Mesendoderm (in vitro differentiated cells): ENCODE data around the gene GCNA.
"Not testable (repeated sequence)": the region's sequence is repeated elsewhere in the genome, so short reads cannot be mapped to it uniquely, and the experiment has no call there.

ENCODE experiments used
- DNase-seq: peaks from one replicate; pipeline ENCODE4 v3.0.0; 2013
- H2AK5ac ChIP-seq: 2 replicates; pipeline ENCODE4 v1.6.1; 2013; ENCODE audit warnings: low read length, inconsistent platforms
- H2BK120ac ChIP-seq: 2 replicates; pipeline ENCODE4 v1.6.1; 2013; ENCODE audit warnings: low read depth, mild to moderate bottlenecking, low read length, moderate library complexity, mixed read lengths
- H2BK15ac ChIP-seq: replicated peaks from 2 replicates; pipeline ENCODE4 v1.6.1; 2013; ENCODE audit warnings: low read depth, mild to moderate bottlenecking, moderate library complexity
- H2BK5ac ChIP-seq: 2 replicates; pipeline ENCODE4 v1.6.1; 2013; ENCODE audit warnings: low read length, inconsistent platforms
- H3K18ac ChIP-seq: 2 replicates; pipeline ENCODE4 v1.6.1; 2013; ENCODE audit warnings: mild to moderate bottlenecking, low read length, mixed read lengths
- H3K23ac ChIP-seq: one replicate; pipeline ENCODE4 v1.6.1; 2013; ENCODE audit warnings: low read length
- H3K27ac ChIP-seq: 2 replicates; pipeline ENCODE4 v1.5.1; 2013; ENCODE audit warnings: low read depth, mild to moderate bottlenecking, inconsistent platforms, low read length, moderate library complexity
- H3K27me3 ChIP-seq: 2 replicates; pipeline ENCODE4 v1.6.1; 2013; ENCODE audit warnings: low read length, control low read depth, mild to moderate bottlenecking, inconsistent platforms; ENCODE audit not compliant: insufficient read depth, poor library complexity
- H3K36me3 ChIP-seq: 2 replicates; pipeline ENCODE4 v1.6.1; 2013; ENCODE audit warnings: low read length, inconsistent platforms; ENCODE audit not compliant: control insufficient read depth, insufficient read depth
- H3K4ac ChIP-seq: one replicate; pipeline ENCODE4 v1.6.1; 2013; ENCODE audit warnings: low read depth, mild to moderate bottlenecking, low read length, moderate library complexity
- H3K4me1 ChIP-seq: 2 replicates; pipeline ENCODE4 v1.6.1; 2013; ENCODE audit warnings: low read depth, low read length, inconsistent platforms; ENCODE audit not compliant: control insufficient read depth
- H3K4me2 ChIP-seq: 2 replicates; pipeline ENCODE4 v1.6.1; 2013; ENCODE audit warnings: low read length
- H3K4me3 ChIP-seq: 2 replicates; pipeline ENCODE4 v1.5.1; 2013; ENCODE audit warnings: mild to moderate bottlenecking, low read length
- H3K56ac ChIP-seq: one replicate; pipeline ENCODE4 v1.6.1; 2013; ENCODE audit warnings: low read length
- H3K79me1 ChIP-seq: 2 replicates; pipeline ENCODE4 v1.6.1; 2013; ENCODE audit warnings: low read length, inconsistent platforms
- H3K79me2 ChIP-seq: 2 replicates; pipeline ENCODE4 v1.6.1; 2013; ENCODE audit warnings: mild to moderate bottlenecking, low read length; ENCODE audit not compliant: control insufficient read depth, insufficient read depth
- H3K9ac ChIP-seq: 2 replicates; pipeline ENCODE4 v1.6.1; 2013; ENCODE audit warnings: low read length, inconsistent platforms
- H4K5ac ChIP-seq: one replicate; pipeline ENCODE4 v1.6.1; 2013; ENCODE audit warnings: low read length
- H4K8ac ChIP-seq: one replicate; pipeline ENCODE4 v1.6.1; 2013; ENCODE audit warnings: low read depth, mild to moderate bottlenecking, control low read depth, low read length, moderate library complexity
- whole genome bisulfite sequencing: extraction: QIAGEN DNeasy Blood & Tissue Kit; methylation state at CpG from one replicate; pipeline ENCODE4 v1.1.7; 2013; ENCODE audit warnings: low lambda C conversion rate, missing lambda C conversion rate; ENCODE audit not compliant: insufficient coverage; ENCODE audit errors: extremely low coverage; 5-methylcytosine and 5-hydroxymethylcytosine counted together

Gene GCNA

DNA sequence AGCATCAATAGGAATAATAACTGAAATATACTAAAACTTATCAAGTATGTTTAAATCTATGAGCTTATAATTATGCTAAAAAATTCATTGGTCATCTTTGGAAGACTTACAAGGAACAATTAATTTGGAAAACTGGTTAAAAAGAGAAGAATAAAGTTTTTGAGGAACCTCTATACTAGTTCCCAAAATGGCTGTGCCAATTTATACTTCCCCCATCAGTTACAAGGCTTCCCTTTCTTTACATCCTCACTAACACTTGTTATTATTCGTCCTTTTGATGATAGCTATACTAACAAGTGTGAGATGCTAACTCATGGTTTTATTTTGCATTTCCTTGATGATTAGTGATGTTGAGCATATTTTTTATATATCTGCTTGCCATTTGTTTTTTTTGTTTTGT is 28.3 kb upstream of the GCNA start:
- H3K4me3 ChIP-seq = no peak overlapping the region
- no peak overlapping the region for H2BK120ac ChIP-seq
- no peak overlapping the region for H2BK15ac ChIP-seq
- H2AK5ac ChIP-seq = no peak overlapping the region
- WGBS = no CpG with 5 or more reads among the region's 1 CpG
- H3K23ac ChIP-seq = no peak overlapping the region
- peaks cover 2% of the 10 kb centered on the region for H3K36me3 ChIP-seq
- no peaks in the 10 kb centered on the region for H3K4me1 ChIP-seq
- no peak overlapping the region for H3K56ac ChIP-seq
- no peak overlapping the region for H3K18ac ChIP-seq
- H3K79me1 ChIP-seq = no peaks in the 10 kb centered on the region
- peaks cover 27% of the 10 kb centered on the region for H3K79me2 ChIP-seq
- no peak overlapping the region for H3K27ac ChIP-seq
- no peaks in the 10 kb centered on the region for H3K27me3 ChIP-seq
- no peak overlapping the region for H4K5ac ChIP-seq
- no peak for DNase-seq
- no peak overlapping the region for H3K9ac ChIP-seq
- H3K4ac ChIP-seq = no peak overlapping the region
- no peak overlapping the region for H2BK5ac ChIP-seq
- H3K4me2 ChIP-seq = no peak overlapping the region
- no peak overlapping the region for H4K8ac ChIP-seq

DNA sequence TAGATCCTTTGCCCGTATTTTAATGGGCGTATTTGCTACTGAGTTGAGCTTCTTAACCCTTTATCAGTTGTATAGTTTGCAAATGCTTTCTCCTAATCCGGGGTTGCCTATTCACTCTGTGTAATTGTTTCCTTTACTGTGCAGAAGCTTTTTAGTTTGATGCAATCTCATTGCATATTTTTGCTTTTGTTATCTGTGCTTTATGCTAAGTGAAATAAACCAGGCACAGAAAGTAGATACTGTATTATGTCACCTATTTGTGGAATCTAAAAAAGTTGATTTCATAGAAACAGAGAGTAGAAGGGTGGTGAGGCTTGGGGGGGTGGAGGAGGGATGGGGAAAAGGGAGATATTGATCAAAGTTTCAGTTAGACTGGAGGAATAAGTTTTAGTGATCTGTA is 27.7 kb upstream of the GCNA start:
- peaks cover 2% of the 10 kb centered on the region for H3K36me3 ChIP-seq

DNA sequence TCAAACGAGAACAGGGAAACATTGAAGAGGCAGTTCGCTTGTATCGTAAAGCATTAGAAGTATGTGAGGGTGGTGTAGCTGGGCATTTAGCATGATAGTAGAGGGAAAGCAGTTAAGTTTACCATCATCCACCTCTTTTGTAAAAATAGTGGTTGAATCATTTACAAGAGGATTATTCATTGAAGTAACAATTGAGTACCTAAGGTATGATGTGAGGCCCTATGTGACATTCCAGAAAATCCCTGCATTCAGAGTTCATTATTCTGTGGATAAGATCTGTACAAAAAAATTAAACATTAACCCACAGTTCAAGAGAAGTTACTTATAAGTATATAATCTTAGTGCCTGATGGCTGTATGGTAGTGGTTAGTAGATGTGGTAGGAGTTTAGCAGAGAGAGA is 22.2 kb upstream of the GCNA start:
- Histone ChIP-seq H3K36me3 (no peaks in the 10 kb centered on the region), H3K9ac (no peak overlapping the region), H4K8ac (no peak overlapping the region), H3K4me2 (no peak overlapping the region), H3K4me1 (no peaks in the 10 kb centered on the region), H2BK15ac (no peak overlapping the region), H3K27ac (no peak overlapping the region), H4K5ac (no peak overlapping the region), H3K18ac (no peak overlapping the region), H2BK5ac (no peak overlapping the region), H3K4me3 (no peak overlapping the region), H3K4ac (no peak overlapping the region), H3K27me3 (no peaks in the 10 kb centered on the region), H3K79me1 (no peaks in the 10 kb centered on the region), H2AK5ac (no peak overlapping the region), H3K56ac (no peak overlapping the region), H3K23ac (no peak overlapping the region), H2BK120ac (no peak overlapping the region), H3K79me2 (no peaks in the 10 kb centered on the region)
- DNase-seq = no peak
- WGBS = no CpG with 5 or more reads among the region's 3 CpGs

More for the DNA sequence above, 27.7 kb upstream of the GCNA start:
- no peaks in the 10 kb centered on the region for H3K79me1 ChIP-seq
- no peak overlapping the region for H3K27ac ChIP-seq
- H3K9ac ChIP-seq = no peak overlapping the region
- H3K56ac ChIP-seq = no peak overlapping the region
- no peak overlapping the region for H2BK5ac ChIP-seq
- H4K5ac ChIP-seq = no peak overlapping the region
- no peaks in the 10 kb centered on the region for H3K27me3 ChIP-seq
- DNase-seq = no peak
- no peak overlapping the region for H3K4ac ChIP-seq
- no peaks in the 10 kb centered on the region for H3K4me1 ChIP-seq
- no peak overlapping the region for H3K4me2 ChIP-seq
- H3K18ac ChIP-seq = no peak overlapping the region
- H4K8ac ChIP-seq = no peak overlapping the region
- peaks cover 23% of the 10 kb centered on the region for H3K79me2 ChIP-seq
- no CpG with 5 or more reads among the region's 3 CpGs for WGBS
- no peak overlapping the region for H2AK5ac ChIP-seq
- H2BK15ac ChIP-seq = no peak overlapping the region
- no peak overlapping the region for H3K23ac ChIP-seq
- H3K4me3 ChIP-seq = no peak overlapping the region
- no peak overlapping the region for H2BK120ac ChIP-seq

DNA sequence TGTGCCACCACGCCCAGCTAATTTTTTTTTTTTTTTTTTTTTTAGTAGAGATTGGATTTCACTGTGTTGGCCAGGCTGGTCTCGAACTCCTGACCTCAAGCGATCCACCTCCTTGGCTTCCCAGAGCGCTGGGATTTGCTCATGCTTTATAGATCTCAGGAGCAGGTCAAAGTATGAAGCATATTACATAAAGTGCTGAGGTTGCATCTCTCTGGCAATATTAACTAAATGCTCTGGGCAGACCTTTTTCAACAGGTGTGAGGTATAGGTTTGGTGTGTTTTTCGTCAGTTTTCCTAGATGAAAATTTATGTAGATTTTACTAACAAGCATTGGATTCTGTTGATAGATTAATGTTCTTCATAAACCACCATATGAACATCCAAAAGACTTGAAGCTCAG is 19.3 kb upstream of the GCNA start:
- Histone ChIP-seq H3K27ac (no peak overlapping the region), H3K9ac (no peak overlapping the region), H2AK5ac (no peak overlapping the region), H3K27me3 (no peaks in the 10 kb centered on the region), H3K4ac (no peak overlapping the region), H3K79me1 (no peaks in the 10 kb centered on the region), H3K56ac (no peak overlapping the region), H3K79me2 (no peaks in the 10 kb centered on the region), H2BK5ac (no peak overlapping the region), H4K5ac (no peak overlapping the region), H3K18ac (no peak overlapping the region), H3K4me3 (no peak overlapping the region), H2BK120ac (no peak overlapping the region), H3K23ac (no peak overlapping the region), H3K4me1 (no peaks in the 10 kb centered on the region), H4K8ac (no peak overlapping the region), H3K36me3 (peaks cover 5% of the 10 kb centered on the region), H2BK15ac (no peak overlapping the region), H3K4me2 (no peak overlapping the region)
- no CpG with 5 or more reads among the region's 5 CpGs for WGBS
- DNase-seq = no peak

DNA sequence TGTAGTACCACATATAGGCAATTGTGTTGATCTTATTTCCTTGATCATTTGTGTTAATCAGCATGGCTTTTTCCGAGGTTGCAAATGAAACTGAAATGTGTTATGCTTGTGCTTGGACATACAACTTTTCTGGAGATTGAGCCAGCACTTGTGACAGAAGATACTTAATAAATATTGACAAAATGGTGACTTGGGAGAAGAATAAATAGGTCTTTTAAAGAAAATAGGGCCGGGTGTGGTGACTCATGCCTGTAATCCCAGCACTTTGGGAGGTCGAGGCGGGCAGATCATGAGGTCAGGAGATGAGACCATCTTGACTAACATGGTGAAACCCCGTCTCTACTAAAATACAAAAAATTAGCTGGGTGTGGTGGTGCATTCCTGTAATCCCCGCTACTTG is 18.5 kb upstream of the GCNA start:
- H2AK5ac ChIP-seq, H3K36me3 ChIP-seq, H3K4me2 ChIP-seq, DNase-seq, H4K5ac ChIP-seq, H3K9ac ChIP-seq, H2BK5ac ChIP-seq, H3K4me3 ChIP-seq, H3K23ac ChIP-seq, H3K79me2 ChIP-seq, H3K79me1 ChIP-seq, H2BK15ac ChIP-seq, H2BK120ac ChIP-seq, H3K4me1 ChIP-seq, H3K27ac ChIP-seq, H3K4ac ChIP-seq, H3K56ac ChIP-seq, H3K27me3 ChIP-seq, H4K8ac ChIP-seq, H3K18ac ChIP-seq: not testable (repeated sequence)
- no CpG with 5 or more reads among the region's 6 CpGs for WGBS

GRCh38 chrX:71563921-71564320 is 14.3 kb upstream of the GCNA start:
- Histone ChIP-seq H3K4ac (no peak overlapping the region), H3K4me3 (no peak overlapping the region), H3K27ac (no peak overlapping the region), H3K79me1 (no peaks in the 10 kb centered on the region), H2AK5ac (no peak overlapping the region), H3K56ac (no peak overlapping the region), H3K79me2 (no peaks in the 10 kb centered on the region), H3K23ac (no peak overlapping the region), H4K8ac (no peak overlapping the region), H3K4me2 (no peak overlapping the region), H3K9ac (no peak overlapping the region), H3K27me3 (no peaks in the 10 kb centered on the region), H3K36me3 (peaks cover 5% of the 10 kb centered on the region), H2BK15ac (no peak overlapping the region), H3K4me1 (no peaks in the 10 kb centered on the region), H3K18ac (no peak overlapping the region), H4K5ac (no peak overlapping the region), H2BK5ac (no peak overlapping the region), H2BK120ac (no peak overlapping the region)
- whole genome bisulfite sequencing = no CpG with 5 or more reads among the region's 1 CpG
- no peak for DNase-seq
